ENCODE results near the gene GPR173. TPM values are rescaled to one million over a fixed set of nuclear protein-coding genes. Genes with fewer than 3 reads are reported as not detected.

GPR173 gene
- total RNA-seq, 2 experiments from 2014 or later: 5.4 to 8.7 TPM

DNA sequence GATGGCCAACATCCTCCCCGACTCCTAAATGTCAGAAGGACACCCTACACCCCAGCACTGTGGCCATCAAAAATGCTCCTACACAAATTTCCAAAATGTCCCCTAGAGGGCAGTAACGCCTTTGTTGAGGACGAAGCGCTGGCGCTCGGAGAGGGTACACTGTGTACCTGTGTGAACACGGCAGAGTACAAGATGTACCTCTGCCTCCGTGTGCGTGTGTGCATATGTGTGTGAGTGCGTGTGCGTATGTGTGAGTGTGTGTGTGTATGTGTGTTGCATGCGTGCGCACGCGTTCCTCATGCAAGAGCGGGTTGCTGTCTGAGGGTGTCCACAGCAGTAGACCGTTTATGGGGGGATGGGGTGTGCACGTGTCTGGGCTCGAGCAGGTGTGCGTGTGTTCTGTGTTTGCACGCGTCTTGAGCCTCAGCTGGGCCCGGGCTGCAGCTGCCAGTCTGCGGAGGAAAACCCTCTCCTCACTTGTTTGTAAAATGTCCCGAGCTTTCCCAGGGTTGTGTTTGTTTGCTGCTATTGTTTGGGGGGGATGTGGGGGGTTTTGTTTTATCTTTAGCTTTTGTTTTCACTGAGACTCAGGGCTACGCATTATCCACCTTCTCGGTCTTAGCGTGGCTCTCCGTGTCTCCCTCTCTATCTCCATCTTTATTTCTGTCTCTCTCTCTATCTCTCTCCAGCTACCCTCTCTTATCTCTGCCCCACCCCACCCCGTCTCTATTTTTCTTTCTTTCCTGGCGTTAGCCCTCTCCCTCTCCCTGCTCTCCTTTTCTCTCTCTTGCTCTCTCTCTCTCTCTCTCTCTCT is 23.2 kb downstream of the GPR173 start:
- Histone ChIP-seq H3K4me2 (ENCODE audit: low read length) (peak overlapping the region; percentile 79), H4K20me1 (ENCODE audit: insufficient read depth, low read length) (no peaks in the 10 kb centered on the region), H3K4me1 (ENCODE audit: insufficient read depth, low read length, poor library complexity, severe bottlenecking) (peaks cover 18% of the 10 kb centered on the region), H3K79me2 (ENCODE audit: insufficient read depth, low read depth, low read length) (no peaks in the 10 kb centered on the region), H3K9me2 (ENCODE audit: insufficient read depth, low read length) (no peaks in the 10 kb centered on the region), H2AFZ (ENCODE audit: low read length) (peak overlapping the region; percentile 76), H3K27ac (ENCODE audit: low read depth, low read length, poor library complexity, severe bottlenecking) (peak overlapping the region; percentile 86), H3K9me3 (ENCODE audit: low read length) (no peaks in the 10 kb centered on the region), H3K4me3 (ENCODE audit: low read depth, low read length, poor library complexity, severe bottlenecking) (peak overlapping the region; percentile 53), H3K36me3 (ENCODE audit: insufficient read depth, low read length) (no peaks in the 10 kb centered on the region)
- intact Hi-C loops (cut with micrococcal nuclease; ENCODE audit: unreplicated experiment): loop anchor here (1.0 kb wide), 2 partner anchors 17 to 21 kb away; no protein-coding TSS in a partner anchor
- TF ChIP-seq, protein P1, sequence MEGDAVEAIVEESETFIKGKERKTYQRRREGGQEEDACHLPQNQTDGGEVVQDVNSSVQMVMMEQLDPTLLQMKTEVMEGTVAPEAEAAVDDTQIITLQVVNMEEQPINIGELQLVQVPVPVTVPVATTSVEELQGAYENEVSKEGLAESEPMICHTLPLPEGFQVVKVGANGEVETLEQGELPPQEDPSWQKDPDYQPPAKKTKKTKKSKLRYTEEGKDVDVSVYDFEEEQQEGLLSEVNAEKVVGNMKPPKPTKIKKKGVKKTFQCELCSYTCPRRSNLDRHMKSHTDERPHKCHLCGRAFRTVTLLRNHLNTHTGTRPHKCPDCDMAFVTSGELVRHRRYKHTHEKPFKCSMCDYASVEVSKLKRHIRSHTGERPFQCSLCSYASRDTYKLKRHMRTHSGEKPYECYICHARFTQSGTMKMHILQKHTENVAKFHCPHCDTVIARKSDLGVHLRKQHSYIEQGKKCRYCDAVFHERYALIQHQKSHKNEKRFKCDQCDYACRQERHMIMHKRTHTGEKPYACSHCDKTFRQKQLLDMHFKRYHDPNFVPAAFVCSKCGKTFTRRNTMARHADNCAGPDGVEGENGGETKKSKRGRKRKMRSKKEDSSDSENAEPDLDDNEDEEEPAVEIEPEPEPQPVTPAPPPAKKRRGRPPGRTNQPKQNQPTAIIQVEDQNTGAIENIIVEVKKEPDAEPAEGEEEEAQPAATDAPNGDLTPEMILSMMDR (conservative IDR thresholded peaks at IDR 0.05; ENCODE audit: low read length): peak; percentile 77
- TF ChIP-seq EZH2phosphoT487 (IDR thresholded peaks at IDR 0.05; ENCODE audit: borderline replicate concordance, low read depth, low read length): no peak
- CTCF ChIA-PET (ENCODE audit: unreplicated experiment): interaction anchor here (0.7 kb wide), 1 partner anchor 57 kb away, joined by 3 read pairs; no protein-coding TSS in a partner anchor
- POLR2A ChIA-PET: interaction anchor here (0.6 to 1.2 kb wide), 3 partner anchors 9 to 22 kb away, joined by 3 to 9 read pairs (median 5); partner anchors contain the start of genes KANTR and TSPYL2
- peak; percentile 84 for DNase-seq (ENCODE audit: low spot score)
- BruUV-seq (replicated peaks): no TSS peak

DNA sequence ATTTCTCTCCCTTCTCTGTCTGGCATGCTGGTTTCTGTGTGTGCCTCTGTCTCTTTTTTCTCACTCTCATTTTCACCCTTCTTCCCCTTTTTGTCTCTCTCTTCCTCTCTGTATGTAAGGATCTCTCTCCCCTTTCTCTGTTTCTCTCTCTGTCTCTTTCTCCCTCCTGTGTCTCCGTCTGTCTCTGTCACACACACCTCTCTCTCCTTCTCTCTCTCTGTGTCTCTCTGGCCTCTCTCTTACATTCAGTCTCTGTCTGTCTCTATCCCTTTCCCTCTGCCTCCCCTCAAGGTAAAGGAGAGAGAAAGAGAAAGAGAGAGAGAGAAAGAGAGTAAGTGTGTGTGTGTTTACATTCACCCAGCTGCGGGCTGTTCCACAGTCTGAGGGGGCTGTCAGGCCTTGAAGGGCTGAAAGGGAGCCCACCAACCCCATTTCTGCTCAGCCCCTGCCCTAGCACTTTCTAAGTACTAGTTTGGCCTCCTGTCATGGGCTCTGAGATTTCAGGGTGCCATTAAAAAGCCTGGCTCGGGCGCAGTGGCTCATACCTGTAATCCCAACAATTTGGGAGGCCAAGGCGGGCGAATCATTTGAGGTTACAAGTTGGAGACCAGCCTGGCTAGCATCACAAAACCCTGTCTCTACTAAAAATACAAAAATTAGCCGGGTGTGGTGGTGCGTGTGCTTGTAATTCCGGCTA is 24.0 kb downstream of the GPR173 start:
- Histone ChIP-seq H3K36me3 (ENCODE audit: insufficient read depth, low read length) (no peaks in the 10 kb centered on the region), H2AFZ (ENCODE audit: low read length) (peak overlapping the region; percentile 76), H3K9me2 (ENCODE audit: insufficient read depth, low read length) (no peaks in the 10 kb centered on the region), H3K4me3 (ENCODE audit: low read depth, low read length, poor library complexity, severe bottlenecking) (peak overlapping the region; percentile 53), H3K4me1 (ENCODE audit: insufficient read depth, low read length, poor library complexity, severe bottlenecking) (peaks cover 18% of the 10 kb centered on the region), H3K79me2 (ENCODE audit: insufficient read depth, low read depth, low read length) (no peaks in the 10 kb centered on the region), H3K9me3 (ENCODE audit: low read length) (no peaks in the 10 kb centered on the region), H3K27ac (ENCODE audit: low read depth, low read length, poor library complexity, severe bottlenecking) (peak overlapping the region; percentile 86), H3K4me2 (ENCODE audit: low read length) (peak overlapping the region; percentile 79), H4K20me1 (ENCODE audit: insufficient read depth, low read length) (no peaks in the 10 kb centered on the region)
- peak; percentile 17 for DNase-seq (ENCODE audit: low spot score)
- POLR2A ChIA-PET: interaction anchor here (1.2 kb wide), 1 partner anchor 22 kb away, joined by 9 read pairs; the partner anchor contains the start of gene KANTR
- TF ChIP-seq, protein P1 (conservative IDR thresholded peaks at IDR 0.05; ENCODE audit: low read length): no peak
- no peak for TF ChIP-seq EZH2phosphoT487 (IDR thresholded peaks at IDR 0.05; ENCODE audit: borderline replicate concordance, low read depth, low read length)
- intact Hi-C loops (cut with micrococcal nuclease; ENCODE audit: unreplicated experiment): no loop called here
- CTCF ChIA-PET (ENCODE audit: unreplicated experiment): interaction anchor here (0.7 kb wide), 1 partner anchor 56 kb away, joined by 3 read pairs; no protein-coding TSS in a partner anchor
- BruUV-seq (replicated peaks): TSS peak; percentile 54

Data from OCI-LY7 (cell line).